SK-N-SH treated with all-trans-retinoic acid at 6 μM for 48 hours (cell line): ENCODE measurements around the gene AIDA.

Source experiments
- CSDC2 ChIP-seq: fragments of 250-450 bp; sonication (Bioruptor Pico); IDR thresholded peaks from 2 replicates; pipeline ENCODE4 v1.5.0; 2020; ENCODE audit warnings: mild to moderate bottlenecking, moderate library complexity
- ZC3H10 ChIP-seq: fragments of 250-450 bp; sonication (Bioruptor Pico); IDR thresholded peaks from 2 replicates; pipeline ENCODE4 v1.5.1; 2021; ENCODE audit warnings: mild to moderate bottlenecking, moderate library complexity
- ZFP3 ChIP-seq: fragments of 250-450 bp; sonication (Bioruptor Pico); IDR thresholded peaks from 2 replicates; pipeline ENCODE4 v1.5.0; 2020; ENCODE audit warnings: mild to moderate bottlenecking, moderate library complexity
- TF ChIP-seq, protein P1 (sequence below): fragments of 250-450 bp; sonication (Bioruptor Pico); IDR thresholded peaks from 2 replicates; pipeline ENCODE4 v1.8.0; 2020; ENCODE audit warnings: mild to moderate bottlenecking, moderate library complexity, borderline replicate concordance
- TF ChIP-seq, protein P2 (sequence below): fragments of 250-450 bp; sonication (Bioruptor Pico); IDR thresholded peaks from 2 replicates; pipeline ENCODE4 v1.5.0; 2020; ENCODE audit warnings: mild to moderate bottlenecking, moderate library complexity
- TF ChIP-seq, protein P3 (sequence below): fragments of 250-450 bp; sonication (Bioruptor Pico); IDR thresholded peaks from 2 replicates; pipeline ENCODE4 v1.8.0; 2021; ENCODE audit warnings: low read depth, mild to moderate bottlenecking, moderate library complexity, borderline replicate concordance
- TF ChIP-seq, protein P4 (sequence below): fragments of 250-450 bp; sonication (Bioruptor Pico); IDR thresholded peaks from 2 replicates; pipeline ENCODE4 v1.5.1; 2020; ENCODE audit warnings: low read depth, mild to moderate bottlenecking, moderate library complexity

DNA sequence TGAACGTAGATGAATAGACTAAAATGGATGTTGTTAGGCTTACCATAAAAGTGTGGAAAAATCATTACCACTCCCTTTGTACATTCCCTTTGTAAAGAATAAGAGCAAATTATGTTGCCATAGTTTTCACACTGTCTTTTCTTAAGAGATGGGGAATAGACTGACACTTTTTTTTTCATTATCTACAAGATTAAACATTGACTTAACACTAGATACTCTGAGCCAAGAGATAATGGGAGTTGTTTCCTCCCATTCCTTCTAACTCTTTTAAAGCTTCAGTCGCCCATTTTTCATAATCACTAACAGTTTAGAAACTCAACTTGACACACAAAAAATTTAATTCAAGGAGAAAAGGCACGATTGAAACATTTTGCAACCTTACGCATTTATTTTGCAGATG lies 10.1 kb downstream of the AIDA start:
- TF ChIP-seq, protein P1, sequence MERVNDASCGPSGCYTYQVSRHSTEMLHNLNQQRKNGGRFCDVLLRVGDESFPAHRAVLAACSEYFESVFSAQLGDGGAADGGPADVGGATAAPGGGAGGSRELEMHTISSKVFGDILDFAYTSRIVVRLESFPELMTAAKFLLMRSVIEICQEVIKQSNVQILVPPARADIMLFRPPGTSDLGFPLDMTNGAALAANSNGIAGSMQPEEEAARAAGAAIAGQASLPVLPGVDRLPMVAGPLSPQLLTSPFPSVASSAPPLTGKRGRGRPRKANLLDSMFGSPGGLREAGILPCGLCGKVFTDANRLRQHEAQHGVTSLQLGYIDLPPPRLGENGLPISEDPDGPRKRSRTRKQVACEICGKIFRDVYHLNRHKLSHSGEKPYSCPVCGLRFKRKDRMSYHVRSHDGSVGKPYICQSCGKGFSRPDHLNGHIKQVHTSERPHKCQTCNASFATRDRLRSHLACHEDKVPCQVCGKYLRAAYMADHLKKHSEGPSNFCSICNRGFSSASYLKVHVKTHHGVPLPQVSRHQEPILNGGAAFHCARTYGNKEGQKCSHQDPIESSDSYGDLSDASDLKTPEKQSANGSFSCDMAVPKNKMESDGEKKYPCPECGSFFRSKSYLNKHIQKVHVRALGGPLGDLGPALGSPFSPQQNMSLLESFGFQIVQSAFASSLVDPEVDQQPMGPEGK (CRISPR knock-in tag): no peak
- TF ChIP-seq ZC3H10 (CRISPR knock-in tag): no peak
- no peak for TF ChIP-seq ZFP3 (CRISPR knock-in tag)
- TF ChIP-seq CSDC2 (CRISPR knock-in tag): no peak
- TF ChIP-seq, protein P2, sequence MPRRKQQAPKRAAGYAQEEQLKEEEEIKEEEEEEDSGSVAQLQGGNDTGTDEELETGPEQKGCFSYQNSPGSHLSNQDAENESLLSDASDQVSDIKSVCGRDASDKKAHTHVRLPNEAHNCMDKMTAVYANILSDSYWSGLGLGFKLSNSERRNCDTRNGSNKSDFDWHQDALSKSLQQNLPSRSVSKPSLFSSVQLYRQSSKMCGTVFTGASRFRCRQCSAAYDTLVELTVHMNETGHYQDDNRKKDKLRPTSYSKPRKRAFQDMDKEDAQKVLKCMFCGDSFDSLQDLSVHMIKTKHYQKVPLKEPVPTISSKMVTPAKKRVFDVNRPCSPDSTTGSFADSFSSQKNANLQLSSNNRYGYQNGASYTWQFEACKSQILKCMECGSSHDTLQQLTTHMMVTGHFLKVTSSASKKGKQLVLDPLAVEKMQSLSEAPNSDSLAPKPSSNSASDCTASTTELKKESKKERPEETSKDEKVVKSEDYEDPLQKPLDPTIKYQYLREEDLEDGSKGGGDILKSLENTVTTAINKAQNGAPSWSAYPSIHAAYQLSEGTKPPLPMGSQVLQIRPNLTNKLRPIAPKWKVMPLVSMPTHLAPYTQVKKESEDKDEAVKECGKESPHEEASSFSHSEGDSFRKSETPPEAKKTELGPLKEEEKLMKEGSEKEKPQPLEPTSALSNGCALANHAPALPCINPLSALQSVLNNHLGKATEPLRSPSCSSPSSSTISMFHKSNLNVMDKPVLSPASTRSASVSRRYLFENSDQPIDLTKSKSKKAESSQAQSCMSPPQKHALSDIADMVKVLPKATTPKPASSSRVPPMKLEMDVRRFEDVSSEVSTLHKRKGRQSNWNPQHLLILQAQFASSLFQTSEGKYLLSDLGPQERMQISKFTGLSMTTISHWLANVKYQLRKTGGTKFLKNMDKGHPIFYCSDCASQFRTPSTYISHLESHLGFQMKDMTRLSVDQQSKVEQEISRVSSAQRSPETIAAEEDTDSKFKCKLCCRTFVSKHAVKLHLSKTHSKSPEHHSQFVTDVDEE (CRISPR knock-in tag): no peak
- TF ChIP-seq, protein P3, sequence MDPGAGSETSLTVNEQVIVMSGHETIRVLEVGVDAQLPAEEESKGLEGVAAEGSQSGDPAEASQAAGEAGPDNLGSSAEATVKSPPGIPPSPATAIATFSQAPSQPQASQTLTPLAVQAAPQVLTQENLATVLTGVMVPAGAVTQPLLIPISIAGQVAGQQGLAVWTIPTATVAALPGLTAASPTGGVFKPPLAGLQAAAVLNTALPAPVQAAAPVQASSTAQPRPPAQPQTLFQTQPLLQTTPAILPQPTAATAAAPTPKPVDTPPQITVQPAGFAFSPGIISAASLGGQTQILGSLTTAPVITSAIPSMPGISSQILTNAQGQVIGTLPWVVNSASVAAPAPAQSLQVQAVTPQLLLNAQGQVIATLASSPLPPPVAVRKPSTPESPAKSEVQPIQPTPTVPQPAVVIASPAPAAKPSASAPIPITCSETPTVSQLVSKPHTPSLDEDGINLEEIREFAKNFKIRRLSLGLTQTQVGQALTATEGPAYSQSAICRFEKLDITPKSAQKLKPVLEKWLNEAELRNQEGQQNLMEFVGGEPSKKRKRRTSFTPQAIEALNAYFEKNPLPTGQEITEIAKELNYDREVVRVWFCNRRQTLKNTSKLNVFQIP: no peak
- TF ChIP-seq, protein P4, sequence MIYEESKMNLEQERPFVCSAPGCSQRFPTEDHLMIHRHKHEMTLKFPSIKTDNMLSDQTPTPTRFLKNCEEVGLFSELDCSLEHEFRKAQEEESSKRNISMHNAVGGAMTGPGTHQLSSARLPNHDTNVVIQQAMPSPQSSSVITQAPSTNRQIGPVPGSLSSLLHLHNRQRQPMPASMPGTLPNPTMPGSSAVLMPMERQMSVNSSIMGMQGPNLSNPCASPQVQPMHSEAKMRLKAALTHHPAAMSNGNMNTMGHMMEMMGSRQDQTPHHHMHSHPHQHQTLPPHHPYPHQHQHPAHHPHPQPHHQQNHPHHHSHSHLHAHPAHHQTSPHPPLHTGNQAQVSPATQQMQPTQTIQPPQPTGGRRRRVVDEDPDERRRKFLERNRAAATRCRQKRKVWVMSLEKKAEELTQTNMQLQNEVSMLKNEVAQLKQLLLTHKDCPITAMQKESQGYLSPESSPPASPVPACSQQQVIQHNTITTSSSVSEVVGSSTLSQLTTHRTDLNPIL: no peak
